Neural progenitor cell (in vitro differentiated cells): Measurements from ENCODE around the gene ITGBL1. TPM values are rescaled to one million over a fixed set of nuclear protein-coding genes. Genes with fewer than 3 reads are reported as not detected.

Experiments
- DNase-seq: peaks from one replicate; pipeline ENCODE4 v3.0.0-alpha.2; 2016; ENCODE audit warnings: low spot score
- H2AFZ ChIP-seq: fragments of 200-600 bp; sonication (generic); replicated peaks from 2 replicates; pipeline ENCODE4 v1.6.1; 2016; ENCODE audit warnings: antibody characterized with exemption
- H3F3A ChIP-seq: fragments of 200-600 bp; sonication (generic); 2 replicates; pipeline ENCODE4 v1.6.1; 2016; ENCODE audit warnings: antibody characterized with exemption, low read depth
- H3K27ac ChIP-seq: fragments of 200-600 bp; sonication (generic); 2 replicates; pipeline ENCODE4 v1.5.1; 2016; ENCODE audit warnings: mild to moderate bottlenecking
- H3K27me3 ChIP-seq: fragments of 200-600 bp; sonication (generic); 2 replicates; pipeline ENCODE4 v1.6.1; 2016; ENCODE audit warnings: mild to moderate bottlenecking, moderate library complexity
- H3K36me3 ChIP-seq: fragments of 200-600 bp; sonication (generic); 2 replicates; pipeline ENCODE4 v1.5.1; 2016
- H3K4me1 ChIP-seq: fragments of 200-600 bp; sonication (generic); 2 replicates; pipeline ENCODE4 v1.6.1; 2016; ENCODE audit warnings: mixed run types
- H3K4me2 ChIP-seq: fragments of 200-600 bp; sonication (generic); 2 replicates; pipeline ENCODE4 v1.6.1; 2016
- H3K4me3 ChIP-seq: fragments of 200-600 bp; sonication (generic); 2 replicates; pipeline ENCODE4 v1.5.1; 2016
- H3K79me2 ChIP-seq: fragments of 200-600 bp; sonication (generic); 2 replicates; pipeline ENCODE4 v1.6.1; 2016; ENCODE audit warnings: low read depth
- H3K9ac ChIP-seq: fragments of 200-600 bp; sonication (generic); 2 replicates; pipeline ENCODE4 v1.6.1; 2016
- H3K9me3 ChIP-seq: fragments of 200-600 bp; sonication (generic); 2 replicates; pipeline ENCODE4 v1.5.1; 2016; ENCODE audit warnings: low read depth
- H4K20me1 ChIP-seq: fragments of 200-600 bp; sonication (generic); 2 replicates; pipeline ENCODE4 v1.6.1; 2016; ENCODE audit warnings: low read depth
- H3K27ac Mint-ChIP-seq: 3 replicates; pipeline ENCODE4 v1.8.0; 2021; ENCODE audit warnings: mixed read lengths
- H3K27me3 Mint-ChIP-seq: 2 replicates; pipeline ENCODE4 v1.8.0; 2022; ENCODE audit warnings: low read depth, mild to moderate bottlenecking, inconsistent platforms, moderate library complexity, mixed read lengths; ENCODE audit not compliant: insufficient read depth
- H3K36me3 Mint-ChIP-seq: 3 replicates; pipeline ENCODE4 v1.8.0; 2021; ENCODE audit warnings: mixed read lengths
- H3K4me1 Mint-ChIP-seq: 3 replicates; pipeline ENCODE4 v1.8.0; 2021; ENCODE audit warnings: mixed read lengths
- H3K4me3 Mint-ChIP-seq: 3 replicates; pipeline ENCODE4 v1.8.0; 2021; ENCODE audit warnings: mild to moderate bottlenecking, moderate library complexity, mixed read lengths
- H3K9me3 Mint-ChIP-seq: 3 replicates; pipeline ENCODE4 v1.8.0; 2020; ENCODE audit warnings: mixed read lengths
- EZH2 ChIP-seq: fragments of 200-600 bp; sonication (generic); IDR thresholded peaks from 2 replicates; pipeline ENCODE4 v1.6.1; 2017; ENCODE audit warnings: antibody characterized with exemption, mild to moderate bottlenecking, moderate library complexity
- EZH2phosphoT487 ChIP-seq: fragments of 200-600 bp; sonication (generic); IDR thresholded peaks from 2 replicates; pipeline ENCODE4 v1.6.1; 2017; ENCODE audit warnings: antibody characterized with exemption
- total RNA-seq: library from RNA; depleted of rRNA; stranded (reverse); fragments of >200 nt; gene quantifications from 2 replicates; pipeline ENCODE4 v1.2.3, GENCODE V29; 2015; ENCODE audit warnings: low replicate concordance
- TF ChIP-seq, protein P1 (sequence below): fragments of 200-600 bp; sonication (generic); IDR thresholded peaks from 2 replicates; pipeline ENCODE4 v1.5.1; 2017; ENCODE audit warnings: antibody characterized with exemption, mild to moderate bottlenecking

The ITGBL1 gene
- total RNA-seq, 1 donor from 2014 or later, result not detected

DNA sequence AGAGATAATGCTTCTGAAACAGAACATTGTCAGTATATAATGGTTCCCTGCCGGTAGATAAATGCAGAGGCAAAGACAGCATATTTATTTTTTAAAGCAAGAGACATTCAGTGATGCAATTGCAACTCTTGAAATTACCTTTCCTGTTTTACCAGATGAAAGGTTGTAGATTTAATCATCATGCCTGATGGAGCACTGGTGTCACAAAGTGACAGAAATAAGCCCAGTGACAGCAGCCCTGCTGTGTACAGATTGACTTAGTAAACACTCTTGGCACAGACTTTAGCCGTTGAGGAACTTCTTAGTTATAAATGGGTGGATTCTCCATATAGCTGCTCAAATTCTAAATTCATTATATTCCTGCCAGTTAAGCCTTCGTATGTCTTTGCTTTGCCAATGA lies 172.5 kb downstream of the ITGBL1 start:
- no peaks in the 10 kb centered on the region for H3K4me1 ChIP-seq
- no peak overlapping the region for H3K4me2 ChIP-seq
- no peak overlapping the region for H3K4me3 ChIP-seq
- H4K20me1 ChIP-seq, result no peaks in the 10 kb centered on the region
- no peaks in the 10 kb centered on the region for H3K27me3 ChIP-seq
- no peaks in the 10 kb centered on the region for H3K27me3 Mint-ChIP-seq
- H3K27ac Mint-ChIP-seq, result no peak overlapping the region
- no peaks in the 10 kb centered on the region for H3K9me3 ChIP-seq
- no peak overlapping the region for H3K4me3 Mint-ChIP-seq
- no peaks in the 10 kb centered on the region for H3K9me3 Mint-ChIP-seq
- no peaks in the 10 kb centered on the region for H3K36me3 Mint-ChIP-seq
- no peak for DNase-seq
- peaks cover 17% of the 10 kb centered on the region for H3K4me1 Mint-ChIP-seq
- H3K36me3 ChIP-seq, result no peaks in the 10 kb centered on the region
- no peak overlapping the region for H3K27ac ChIP-seq
- TF ChIP-seq, protein P1, sequence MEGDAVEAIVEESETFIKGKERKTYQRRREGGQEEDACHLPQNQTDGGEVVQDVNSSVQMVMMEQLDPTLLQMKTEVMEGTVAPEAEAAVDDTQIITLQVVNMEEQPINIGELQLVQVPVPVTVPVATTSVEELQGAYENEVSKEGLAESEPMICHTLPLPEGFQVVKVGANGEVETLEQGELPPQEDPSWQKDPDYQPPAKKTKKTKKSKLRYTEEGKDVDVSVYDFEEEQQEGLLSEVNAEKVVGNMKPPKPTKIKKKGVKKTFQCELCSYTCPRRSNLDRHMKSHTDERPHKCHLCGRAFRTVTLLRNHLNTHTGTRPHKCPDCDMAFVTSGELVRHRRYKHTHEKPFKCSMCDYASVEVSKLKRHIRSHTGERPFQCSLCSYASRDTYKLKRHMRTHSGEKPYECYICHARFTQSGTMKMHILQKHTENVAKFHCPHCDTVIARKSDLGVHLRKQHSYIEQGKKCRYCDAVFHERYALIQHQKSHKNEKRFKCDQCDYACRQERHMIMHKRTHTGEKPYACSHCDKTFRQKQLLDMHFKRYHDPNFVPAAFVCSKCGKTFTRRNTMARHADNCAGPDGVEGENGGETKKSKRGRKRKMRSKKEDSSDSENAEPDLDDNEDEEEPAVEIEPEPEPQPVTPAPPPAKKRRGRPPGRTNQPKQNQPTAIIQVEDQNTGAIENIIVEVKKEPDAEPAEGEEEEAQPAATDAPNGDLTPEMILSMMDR, result no peak
- TF ChIP-seq EZH2 (no peak), EZH2phosphoT487 (no peak)
- H3F3A ChIP-seq, result no peaks in the 10 kb centered on the region
- H3K9ac ChIP-seq, result no peak overlapping the region
- no peaks in the 10 kb centered on the region for H3K79me2 ChIP-seq
- no peak overlapping the region for H2AFZ ChIP-seq

DNA sequence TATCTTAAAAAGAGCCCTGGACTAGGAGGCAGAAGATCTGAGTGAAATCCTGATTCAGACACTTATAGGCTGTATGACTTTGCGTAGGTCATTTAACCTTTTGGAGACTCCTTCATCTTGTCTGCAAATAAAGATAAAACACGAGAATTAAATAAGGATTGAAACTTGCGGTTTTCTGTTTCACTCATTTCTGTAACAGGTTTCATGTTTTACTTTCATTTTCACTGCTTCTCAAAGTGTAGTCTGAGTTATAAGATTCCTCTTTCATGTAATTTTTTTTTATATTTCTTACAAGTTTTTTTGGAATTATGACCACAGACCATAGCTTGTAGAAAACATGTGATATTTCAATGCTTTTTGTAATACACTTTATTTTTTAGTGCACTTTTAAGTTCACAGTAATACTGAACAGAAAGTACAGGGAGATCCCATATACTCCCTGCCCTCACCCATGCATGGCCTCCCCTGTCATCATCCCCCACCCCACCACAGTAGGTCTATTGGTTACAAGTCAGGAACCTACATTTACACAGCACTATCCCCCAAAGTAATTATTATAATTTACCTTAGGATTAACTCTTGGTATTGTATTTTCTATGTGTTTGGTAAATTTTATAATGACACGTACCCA lies 174.6 kb downstream of the ITGBL1 start:
- no peak overlapping the region for H3K27ac ChIP-seq
- Mint-ChIP-seq H3K4me1 (peaks cover 13% of the 10 kb centered on the region), H3K27me3 (no peaks in the 10 kb centered on the region), H3K36me3 (no peaks in the 10 kb centered on the region), H3K27ac (no peak overlapping the region), H3K4me3 (no peak overlapping the region), H3K9me3 (no peaks in the 10 kb centered on the region)
- H3K79me2 ChIP-seq, result no peaks in the 10 kb centered on the region
- H3K27me3 ChIP-seq, result no peaks in the 10 kb centered on the region
- no peaks in the 10 kb centered on the region for H3K36me3 ChIP-seq
- H3F3A ChIP-seq, result no peaks in the 10 kb centered on the region
- H2AFZ ChIP-seq, result no peak overlapping the region
- no peak overlapping the region for H3K9ac ChIP-seq
- no peaks in the 10 kb centered on the region for H3K4me1 ChIP-seq
- H3K9me3 ChIP-seq, result no peaks in the 10 kb centered on the region
- DNase-seq, result no peak
- H3K4me2 ChIP-seq, result no peak overlapping the region
- no peaks in the 10 kb centered on the region for H4K20me1 ChIP-seq
- H3K4me3 ChIP-seq, result no peak overlapping the region
- TF ChIP-seq EZH2 (no peak), EZH2phosphoT487 (no peak)
- TF ChIP-seq, protein P1, result no peak

DNA sequence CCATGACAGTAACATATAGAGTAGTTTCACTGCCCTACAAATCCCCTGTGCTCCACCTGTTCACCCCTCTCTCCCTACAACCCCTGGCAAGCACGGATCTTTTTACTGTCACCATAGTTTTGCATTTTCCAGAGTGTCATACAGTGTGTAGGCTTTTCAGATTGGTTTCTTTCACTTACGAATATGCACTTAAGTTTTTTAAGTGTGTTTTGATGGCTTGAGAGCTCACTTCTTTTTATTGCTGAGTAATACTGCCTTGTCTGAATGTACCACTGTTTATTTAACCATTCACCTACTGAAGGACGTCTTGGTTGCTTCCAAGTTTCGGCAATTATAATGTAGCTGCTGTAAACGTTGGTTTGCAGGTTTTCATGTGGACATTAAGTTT lies 175.1 kb downstream of the ITGBL1 start:
- H3K4me1 Mint-ChIP-seq, result peaks cover 13% of the 10 kb centered on the region
- no peaks in the 10 kb centered on the region for H3F3A ChIP-seq
- no peak overlapping the region for H3K4me2 ChIP-seq
- no peaks in the 10 kb centered on the region for H3K9me3 ChIP-seq
- H3K9me3 Mint-ChIP-seq, result no peaks in the 10 kb centered on the region
- H3K36me3 Mint-ChIP-seq, result no peaks in the 10 kb centered on the region
- no peaks in the 10 kb centered on the region for H3K27me3 Mint-ChIP-seq
- H3K4me1 ChIP-seq, result no peaks in the 10 kb centered on the region
- no peak overlapping the region for H2AFZ ChIP-seq
- H3K79me2 ChIP-seq, result no peaks in the 10 kb centered on the region
- DNase-seq, result no peak
- H3K27ac Mint-ChIP-seq, result no peak overlapping the region
- no peaks in the 10 kb centered on the region for H4K20me1 ChIP-seq
- H3K4me3 Mint-ChIP-seq, result no peak overlapping the region
- H3K36me3 ChIP-seq, result no peaks in the 10 kb centered on the region
- H3K27ac ChIP-seq, result no peak overlapping the region
- H3K9ac ChIP-seq, result no peak overlapping the region
- H3K4me3 ChIP-seq, result no peak overlapping the region
- TF ChIP-seq EZH2phosphoT487 (no peak), EZH2 (no peak)
- TF ChIP-seq, protein P1, result no peak
- no peaks in the 10 kb centered on the region for H3K27me3 ChIP-seq
